Lower leg skin (tissue), 3 donors: ENCODE results near the gene ZFYVE26.

ENCODE experiments used
- CTCF ChIP-seq, 3 donors: fragments of 450-650 bp; IDR thresholded peaks; one replicate each; pipeline ENCODE4 v1.5.1; 2016; ENCODE audit warnings: antibody characterized with exemption in 3 of 3, mild to moderate bottlenecking in 3 of 3, moderate library complexity in 2 of 3
- POLR2A ChIP-seq, 2 donors: fragments of 450-650 bp; IDR thresholded peaks; one replicate each; pipeline ENCODE4 v1.6.1; 2016 to 2017; ENCODE audit warnings: antibody characterized with exemption in 2 of 2, mild to moderate bottlenecking in 1 of 2, moderate library complexity in 1 of 2

GRCh38 chr14:67863223-67863622 lies 46.8 kb upstream of the ZFYVE26 start:
- no peak for TF ChIP-seq CTCF (IDR thresholded peaks at IDR 0.05)
- TF ChIP-seq POLR2A (IDR thresholded peaks at IDR 0.05), result no peak
